ENCODE data around the gene RPUSD1.

Gene RPUSD1

DNA sequence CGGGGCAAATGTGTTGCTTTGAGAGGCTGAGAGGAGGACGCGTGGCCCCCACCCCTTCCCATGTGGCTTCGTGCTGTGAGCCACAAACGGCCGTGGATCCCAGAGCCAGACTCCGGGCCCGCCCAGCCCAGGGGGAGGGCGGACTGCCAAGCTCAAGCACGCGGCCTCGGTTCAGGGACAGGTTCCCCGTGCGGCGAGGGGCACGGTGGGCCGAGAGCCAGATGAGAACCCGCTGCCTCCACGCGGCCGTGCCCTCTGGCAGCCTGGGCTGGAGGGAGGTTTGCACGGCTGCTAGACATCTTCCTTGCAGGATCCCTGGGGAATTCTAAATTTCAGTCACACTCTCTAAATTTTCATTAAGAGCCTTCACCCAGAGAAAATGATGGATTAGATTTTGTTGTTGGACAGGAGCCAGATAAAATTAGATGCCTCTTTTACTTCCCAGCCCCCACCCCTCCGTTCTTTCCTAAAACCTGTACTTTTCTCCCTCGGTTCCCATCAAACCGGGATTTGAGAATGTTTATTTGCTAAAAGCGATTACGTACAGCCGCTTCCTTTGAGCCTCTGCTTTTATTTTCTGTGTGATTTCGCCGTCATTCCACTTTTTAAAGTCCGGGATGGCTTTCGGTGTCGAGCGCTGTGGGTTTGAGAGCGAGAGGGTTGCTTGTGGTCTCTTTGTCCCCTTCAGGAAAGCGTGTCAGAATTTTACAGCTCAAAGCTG, 37.3 kb upstream of the RPUSD1 start:
- H3F3A ChIP-seq (ENCODE audit: insufficient read depth, low read length) = no peaks in the 10 kb centered on the region
- no peaks in the 10 kb centered on the region for H3K79me2 ChIP-seq (ENCODE audit: insufficient read depth, low read length)
- H3K27ac ChIP-seq (ENCODE audit: low read depth, low read length, poor library complexity, severe bottlenecking) = no peak overlapping the region
- no peak overlapping the region for H3K4me2 ChIP-seq (ENCODE audit: low read length)
- no peak overlapping the region for H2AFZ ChIP-seq (ENCODE audit: low read length)
- no peaks in the 10 kb centered on the region for H4K20me1 ChIP-seq (ENCODE audit: insufficient read depth, low read length)
- no peaks in the 10 kb centered on the region for H3K36me3 ChIP-seq (ENCODE audit: insufficient read depth, low read length)
- H3K4me1 ChIP-seq (ENCODE audit: insufficient read depth, low read length, severe bottlenecking) = no peaks in the 10 kb centered on the region
- H3K9me3 ChIP-seq (ENCODE audit: low read length) = no peaks in the 10 kb centered on the region
- H3K27me3 ChIP-seq (ENCODE audit: insufficient read depth, low read length) = peaks cover 4% of the 10 kb centered on the region; the same call in 1 of the 2 replicates
- H3K4me3 ChIP-seq (ENCODE audit: low read depth, low read length, poor library complexity, severe bottlenecking) = no peak overlapping the region
- TF ChIP-seq, protein P1, sequence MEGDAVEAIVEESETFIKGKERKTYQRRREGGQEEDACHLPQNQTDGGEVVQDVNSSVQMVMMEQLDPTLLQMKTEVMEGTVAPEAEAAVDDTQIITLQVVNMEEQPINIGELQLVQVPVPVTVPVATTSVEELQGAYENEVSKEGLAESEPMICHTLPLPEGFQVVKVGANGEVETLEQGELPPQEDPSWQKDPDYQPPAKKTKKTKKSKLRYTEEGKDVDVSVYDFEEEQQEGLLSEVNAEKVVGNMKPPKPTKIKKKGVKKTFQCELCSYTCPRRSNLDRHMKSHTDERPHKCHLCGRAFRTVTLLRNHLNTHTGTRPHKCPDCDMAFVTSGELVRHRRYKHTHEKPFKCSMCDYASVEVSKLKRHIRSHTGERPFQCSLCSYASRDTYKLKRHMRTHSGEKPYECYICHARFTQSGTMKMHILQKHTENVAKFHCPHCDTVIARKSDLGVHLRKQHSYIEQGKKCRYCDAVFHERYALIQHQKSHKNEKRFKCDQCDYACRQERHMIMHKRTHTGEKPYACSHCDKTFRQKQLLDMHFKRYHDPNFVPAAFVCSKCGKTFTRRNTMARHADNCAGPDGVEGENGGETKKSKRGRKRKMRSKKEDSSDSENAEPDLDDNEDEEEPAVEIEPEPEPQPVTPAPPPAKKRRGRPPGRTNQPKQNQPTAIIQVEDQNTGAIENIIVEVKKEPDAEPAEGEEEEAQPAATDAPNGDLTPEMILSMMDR (IDR thresholded peaks at IDR 0.05; ENCODE audit: low read length) = no peak
- TF ChIP-seq EZH2 (IDR thresholded peaks at IDR 0.05; ENCODE audit: borderline replicate concordance, low read length) = no peak
- H3K9ac ChIP-seq (ENCODE audit: low read length) = no peak overlapping the region
- no peaks in the 10 kb centered on the region for H3K9me2 ChIP-seq (ENCODE audit: low read depth, low read length)

DNA sequence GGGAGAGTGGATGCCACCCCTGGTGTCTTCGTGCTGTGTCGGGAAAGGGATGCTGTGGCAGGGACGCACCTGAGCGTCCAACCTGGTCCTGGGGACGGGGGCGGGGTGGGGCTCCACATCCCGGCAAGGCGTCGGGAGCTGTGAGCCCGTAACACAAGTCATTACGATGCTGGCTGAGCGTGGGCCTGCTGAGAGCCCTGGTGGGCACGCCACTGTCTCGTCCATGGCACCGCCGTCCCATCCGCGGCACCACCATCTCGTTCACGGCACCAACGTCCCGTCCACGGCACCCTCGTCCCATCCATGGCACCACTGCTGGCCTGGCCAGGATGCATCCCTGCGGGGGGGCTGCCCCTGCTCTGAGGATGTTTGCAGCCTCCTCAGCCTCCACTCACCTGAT, 36.4 kb upstream of the RPUSD1 start:
- Histone ChIP-seq H3K4me2 (ENCODE audit: low read length) (no peak overlapping the region), H3K27ac (ENCODE audit: low read depth, low read length, poor library complexity, severe bottlenecking) (no peak overlapping the region)

DNA sequence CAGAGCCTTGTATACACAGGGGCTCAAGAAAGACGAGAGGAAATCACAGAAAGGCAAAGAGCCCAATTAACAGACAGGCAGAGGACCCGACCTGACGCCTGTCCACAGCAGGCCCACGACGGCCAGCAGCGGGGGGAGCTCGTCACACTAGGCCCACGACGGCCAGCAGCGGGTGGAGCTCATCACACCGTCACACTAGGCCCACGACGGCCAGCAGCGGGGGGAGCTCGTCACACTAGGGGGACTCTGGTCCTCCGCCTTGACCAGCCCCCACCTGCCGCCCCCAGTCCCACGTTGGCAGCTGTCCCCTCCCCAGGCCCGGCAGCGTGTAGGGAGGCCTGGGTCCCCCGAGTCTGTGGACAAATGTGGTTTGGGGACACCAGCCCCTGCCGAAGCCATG, 36.0 kb upstream of the RPUSD1 start:
- H3K4me2 ChIP-seq (ENCODE audit: low read length) = no peak overlapping the region
- H3K4me1 ChIP-seq (ENCODE audit: insufficient read depth, low read length, severe bottlenecking) = no peaks in the 10 kb centered on the region
- no peaks in the 10 kb centered on the region for H3K9me2 ChIP-seq (ENCODE audit: low read depth, low read length)
- no peaks in the 10 kb centered on the region for H3K27me3 ChIP-seq (ENCODE audit: insufficient read depth, low read length)
- TF ChIP-seq EZH2 (IDR thresholded peaks at IDR 0.05; ENCODE audit: borderline replicate concordance, low read length) = no peak
- TF ChIP-seq, protein P1 (IDR thresholded peaks at IDR 0.05; ENCODE audit: low read length) = no peak
- H4K20me1 ChIP-seq (ENCODE audit: insufficient read depth, low read length) = no peaks in the 10 kb centered on the region
- no peak overlapping the region for H3K27ac ChIP-seq (ENCODE audit: low read depth, low read length, poor library complexity, severe bottlenecking)
- H3K9me3 ChIP-seq (ENCODE audit: low read length) = no peaks in the 10 kb centered on the region
- no peak overlapping the region for H2AFZ ChIP-seq (ENCODE audit: low read length)
- no peaks in the 10 kb centered on the region for H3K79me2 ChIP-seq (ENCODE audit: insufficient read depth, low read length)
- no peak overlapping the region for H3K4me3 ChIP-seq (ENCODE audit: low read depth, low read length, poor library complexity, severe bottlenecking)
- no peaks in the 10 kb centered on the region for H3K36me3 ChIP-seq (ENCODE audit: insufficient read depth, low read length)
- H3F3A ChIP-seq (ENCODE audit: insufficient read depth, low read length) = no peaks in the 10 kb centered on the region
- H3K9ac ChIP-seq (ENCODE audit: low read length) = no peak overlapping the region

More for the DNA sequence above, 36.4 kb upstream of the RPUSD1 start:
- H3K4me1 ChIP-seq (ENCODE audit: insufficient read depth, low read length, severe bottlenecking) = no peaks in the 10 kb centered on the region
- no peak overlapping the region for H3K4me3 ChIP-seq (ENCODE audit: low read depth, low read length, poor library complexity, severe bottlenecking)
- H3K79me2 ChIP-seq (ENCODE audit: insufficient read depth, low read length) = no peaks in the 10 kb centered on the region
- H3F3A ChIP-seq (ENCODE audit: insufficient read depth, low read length) = no peaks in the 10 kb centered on the region
- H3K36me3 ChIP-seq (ENCODE audit: insufficient read depth, low read length) = no peaks in the 10 kb centered on the region
- H3K9me3 ChIP-seq (ENCODE audit: low read length) = no peaks in the 10 kb centered on the region
- H4K20me1 ChIP-seq (ENCODE audit: insufficient read depth, low read length) = no peaks in the 10 kb centered on the region
- no peaks in the 10 kb centered on the region for H3K27me3 ChIP-seq (ENCODE audit: insufficient read depth, low read length)
- no peak overlapping the region for H2AFZ ChIP-seq (ENCODE audit: low read length)
- no peaks in the 10 kb centered on the region for H3K9me2 ChIP-seq (ENCODE audit: low read depth, low read length)
- no peak overlapping the region for H3K9ac ChIP-seq (ENCODE audit: low read length)
- TF ChIP-seq, protein P1 (IDR thresholded peaks at IDR 0.05; ENCODE audit: low read length) = no peak
- TF ChIP-seq EZH2 (IDR thresholded peaks at IDR 0.05; ENCODE audit: borderline replicate concordance, low read length) = no peak

Data from OCI-LY1 (cell line).